A673 (cell line): ENCODE results near the gene FAM83F. TPM values are rescaled to one million over a fixed set of nuclear protein-coding genes. Genes with fewer than 3 reads are reported as not detected.

Source experiments
- BruUV-seq: library from RNA; stranded (reverse); fragments of 400-500 nt; replicated peaks from 2 replicates; lab custom pipeline; 2021; lab: Mats Ljungman, UMichigan
- CTCF ChIA-PET: fragments of 300-600 bp; sonication (Branson Sonifier 250); formaldehyde crosslinking; loops from one replicate; lab custom pipeline; 2022; ENCODE audit warnings: antibody characterized with exemption; lab: Charles Lee
- POLR2A ChIA-PET: fragments of 300-600 bp; sonication (Branson Sonifier 250); formaldehyde crosslinking; loops from one replicate; lab custom pipeline; 2022; ENCODE audit warnings: antibody characterized with exemption; ENCODE audit not compliant: low non-redundant PET; lab: Charles Lee
- DNase-seq: peaks from one replicate; pipeline ENCODE4 v3.0.0-alpha.2; 2015; ENCODE audit warnings: low spot score
- H3K27ac ChIP-seq: fragments of 200-600 bp; sonication (generic); 2 replicates; pipeline ENCODE4 v1.5.1; 2016; ENCODE audit warnings: mixed run types, low read depth, mild to moderate bottlenecking, mixed read lengths, antibody characterized with exemption, low read length; ENCODE audit not compliant: poor library complexity, severe bottlenecking
- H3K27me3 ChIP-seq: fragments of 200-600 bp; sonication (generic); replicated peaks from 2 replicates; pipeline ENCODE4 v1.6.1; 2017; ENCODE audit warnings: mixed run types, low read depth, mild to moderate bottlenecking, mixed read lengths, antibody characterized with exemption, low read length; ENCODE audit not compliant: insufficient read depth, poor library complexity
- H3K36me3 ChIP-seq: fragments of 200-600 bp; sonication (generic); 2 replicates; pipeline ENCODE4 v1.6.1; 2016; ENCODE audit warnings: mixed run types, mild to moderate bottlenecking, mixed read lengths, antibody characterized with exemption, low read length; ENCODE audit not compliant: insufficient read depth, poor library complexity, severe bottlenecking
- H3K4me1 ChIP-seq: fragments of 200-600 bp; sonication (generic); 2 replicates; pipeline ENCODE4 v1.6.1; 2017; ENCODE audit warnings: mixed run types, mild to moderate bottlenecking, mixed read lengths, antibody characterized with exemption, low read length; ENCODE audit not compliant: insufficient read depth, poor library complexity, severe bottlenecking
- H3K4me3 ChIP-seq: fragments of 200-600 bp; sonication (generic); 2 replicates; pipeline ENCODE4 v1.5.1; 2016; ENCODE audit warnings: low read depth, mixed run types, mild to moderate bottlenecking, mixed read lengths, low read length; ENCODE audit not compliant: poor library complexity, severe bottlenecking
- H3K9me3 ChIP-seq: fragments of 200-600 bp; sonication (generic); 2 replicates; pipeline ENCODE4 v1.6.1; 2016; ENCODE audit warnings: mixed run types, low read depth, mild to moderate bottlenecking, mixed read lengths, antibody characterized with exemption, low read length; ENCODE audit not compliant: poor library complexity, severe bottlenecking
- EZH2 ChIP-seq: fragments of 200-600 bp; sonication (generic); IDR thresholded peaks from 2 replicates; pipeline ENCODE4 v1.6.1; 2017; ENCODE audit warnings: borderline replicate concordance, low read depth, mild to moderate bottlenecking, mixed read lengths, antibody characterized with exemption, low read length; ENCODE audit not compliant: poor library complexity, severe bottlenecking
- intact Hi-C: fragments of 100-400 bp; cut with micrococcal nuclease; formaldehyde crosslinking; loops from one replicate; pipeline ENCODE4 v1.10.0; 2022; ENCODE audit not compliant: unreplicated experiment
- total RNA-seq: library from RNA; stranded (reverse); gene quantifications from 2 replicates; pipeline ENCODE4 v1.2.3, GENCODE V29; 2021
- TF ChIP-seq, protein P1 (sequence below): fragments of 300-800, 200-600 bp; sonication (generic); conservative IDR thresholded peaks from 2 replicates; pipeline ENCODE4 v1.5.1; 2017; ENCODE audit warnings: low read depth, mild to moderate bottlenecking, antibody characterized with exemption, low read length, moderate library complexity, mixed read lengths

Gene FAM83F
- total RNA-seq, 1 experiment from 2014 or later: not detected

DNA sequence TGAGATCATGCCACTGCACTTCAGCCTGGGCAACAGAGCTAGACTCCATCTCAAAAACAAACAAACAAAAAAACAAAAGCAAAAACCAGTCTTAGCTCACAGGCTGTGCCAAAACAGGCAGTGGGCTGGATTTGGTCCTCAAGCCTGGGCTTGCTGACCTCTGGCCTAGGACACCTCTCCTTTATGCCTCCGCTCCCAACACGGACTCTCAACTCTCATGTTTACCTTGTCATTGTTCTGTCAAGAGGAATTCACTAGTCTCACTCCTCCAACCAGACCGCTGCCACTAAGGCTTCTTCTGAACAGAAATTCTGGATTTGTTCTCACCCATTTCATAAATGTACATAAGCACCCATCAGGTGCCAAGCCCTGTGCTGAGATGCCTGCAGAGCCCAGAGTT is 42.6 kb downstream of the FAM83F start:
- ChIA-PET CTCF (interaction anchor here (1.6 kb wide), 1 partner anchor 503 kb away, joined by 4 read pairs; no protein-coding TSS in a partner anchor), POLR2A (no interaction called here)
- intact Hi-C loops: no loop called here
- Histone ChIP-seq H3K27me3 (no peaks in the 10 kb centered on the region), H3K27ac (no peak overlapping the region), H3K36me3 (no peaks in the 10 kb centered on the region), H3K9me3 (no peaks in the 10 kb centered on the region), H3K4me3 (no peak overlapping the region), H3K4me1 (peaks cover 27% of the 10 kb centered on the region)
- DNase-seq: no peak
- TF ChIP-seq, protein P1, sequence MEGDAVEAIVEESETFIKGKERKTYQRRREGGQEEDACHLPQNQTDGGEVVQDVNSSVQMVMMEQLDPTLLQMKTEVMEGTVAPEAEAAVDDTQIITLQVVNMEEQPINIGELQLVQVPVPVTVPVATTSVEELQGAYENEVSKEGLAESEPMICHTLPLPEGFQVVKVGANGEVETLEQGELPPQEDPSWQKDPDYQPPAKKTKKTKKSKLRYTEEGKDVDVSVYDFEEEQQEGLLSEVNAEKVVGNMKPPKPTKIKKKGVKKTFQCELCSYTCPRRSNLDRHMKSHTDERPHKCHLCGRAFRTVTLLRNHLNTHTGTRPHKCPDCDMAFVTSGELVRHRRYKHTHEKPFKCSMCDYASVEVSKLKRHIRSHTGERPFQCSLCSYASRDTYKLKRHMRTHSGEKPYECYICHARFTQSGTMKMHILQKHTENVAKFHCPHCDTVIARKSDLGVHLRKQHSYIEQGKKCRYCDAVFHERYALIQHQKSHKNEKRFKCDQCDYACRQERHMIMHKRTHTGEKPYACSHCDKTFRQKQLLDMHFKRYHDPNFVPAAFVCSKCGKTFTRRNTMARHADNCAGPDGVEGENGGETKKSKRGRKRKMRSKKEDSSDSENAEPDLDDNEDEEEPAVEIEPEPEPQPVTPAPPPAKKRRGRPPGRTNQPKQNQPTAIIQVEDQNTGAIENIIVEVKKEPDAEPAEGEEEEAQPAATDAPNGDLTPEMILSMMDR: no peak
- TF ChIP-seq EZH2: no peak
- BruUV-seq: no TSS peak

DNA sequence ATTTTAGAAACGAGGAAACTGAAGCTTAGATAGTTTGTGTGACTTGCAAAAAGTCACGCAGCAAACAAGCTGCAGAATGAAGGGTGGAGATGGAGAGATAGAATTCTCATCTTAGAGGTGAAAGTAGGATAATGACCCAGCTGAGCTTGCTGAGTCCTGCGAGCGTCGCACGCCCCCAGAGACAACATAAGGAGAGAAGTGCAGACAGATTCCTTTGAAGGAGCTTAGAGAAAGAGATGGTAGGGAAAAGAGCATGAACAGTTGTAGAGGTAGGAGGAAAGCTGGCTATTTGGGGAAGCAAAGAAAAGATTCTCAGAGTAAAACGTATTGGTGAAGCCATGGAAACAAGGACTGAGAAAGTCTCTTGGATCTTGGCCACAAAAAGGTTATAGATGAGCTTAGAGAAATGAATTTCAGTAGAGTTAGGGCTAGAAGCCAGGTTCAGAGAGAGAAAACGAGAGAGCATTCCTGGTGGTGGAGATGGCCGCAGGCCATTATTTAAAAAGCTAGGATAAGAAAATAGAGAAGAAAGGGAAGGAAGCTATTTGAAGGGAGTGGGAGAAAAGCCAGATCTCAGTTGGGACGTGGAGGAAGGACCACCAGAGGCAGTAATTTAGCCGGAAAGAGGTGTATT is 44.8 kb downstream of the FAM83F start:
- POLR2A ChIA-PET: no interaction called here
- intact Hi-C loops: loop anchor here (5.0 to 10.0 kb wide), 4 partner anchors 138 to 865 kb away; partner anchors contain the start of genes RPS19BP1 and TNRC6B
- H3K9me3 ChIP-seq: no peaks in the 10 kb centered on the region
- peaks cover 43% of the 10 kb centered on the region for H3K4me1 ChIP-seq
- no peak for DNase-seq
- no peaks in the 10 kb centered on the region for H3K36me3 ChIP-seq
- H3K4me3 ChIP-seq: no peak overlapping the region
- CTCF ChIA-PET: no interaction called here
- H3K27ac ChIP-seq: peak overlapping the region; percentile 13
- BruUV-seq: no TSS peak
- no peaks in the 10 kb centered on the region for H3K27me3 ChIP-seq
- no peak for TF ChIP-seq EZH2
- TF ChIP-seq, protein P1: no peak

DNA sequence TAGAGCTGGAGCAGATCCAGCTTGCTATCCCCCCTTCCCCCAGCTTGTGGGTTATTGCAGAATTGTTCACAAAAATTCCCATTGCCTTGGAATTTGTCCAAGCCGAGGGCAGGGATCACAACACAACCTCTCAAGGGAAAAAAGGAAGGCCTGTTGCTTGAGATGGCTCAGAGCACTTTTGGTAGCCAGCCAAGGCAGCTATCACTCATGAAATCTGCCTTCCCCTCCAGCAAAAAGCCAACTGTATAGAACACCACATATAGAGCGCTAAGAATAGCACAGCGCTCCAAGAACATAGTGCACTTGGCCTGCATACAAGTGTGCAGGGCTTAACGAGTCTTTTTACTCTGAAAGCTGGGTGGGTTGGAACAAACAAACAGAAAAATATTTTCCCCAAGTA is 46.2 kb downstream of the FAM83F start:
- ChIA-PET CTCF (no interaction called here), POLR2A (no interaction called here)
- TF ChIP-seq EZH2: no peak
- TF ChIP-seq, protein P1: no peak
- peak; percentile 85 for DNase-seq
- no peaks in the 10 kb centered on the region for H3K36me3 ChIP-seq
- no TSS peak for BruUV-seq
- peaks cover 43% of the 10 kb centered on the region for H3K4me1 ChIP-seq
- peak overlapping the region; percentile 43 for H3K27ac ChIP-seq
- H3K4me3 ChIP-seq: no peak overlapping the region
- no peaks in the 10 kb centered on the region for H3K9me3 ChIP-seq
- intact Hi-C loops: loop anchor here (5.0 to 10.0 kb wide), 4 partner anchors 136 to 866 kb away; partner anchors contain the start of genes RPS19BP1 and TNRC6B
- no peaks in the 10 kb centered on the region for H3K27me3 ChIP-seq
